ENCODE measurements around the gene TTC14.
"Not testable (repeated sequence)": the region's sequence is repeated elsewhere in the genome, so short reads cannot be mapped to it uniquely, and the experiment has no call there.

Gene TTC14

GRCh38 chr3:180571831-180572598 is 29.9 kb upstream of the TTC14 start:
- TF ChIP-seq MYC (IDR thresholded peaks at IDR 0.05; ENCODE audit: low read depth, low read length) (no peak), MAX (IDR thresholded peaks at IDR 0.05; ENCODE audit: low read depth, low read length) (no peak), POLR2A (IDR thresholded peaks at IDR 0.05; ENCODE audit: extremely low read depth, insufficient read length) (no peak), CTCF (IDR thresholded peaks at IDR 0.05; ENCODE audit: low read depth, low read length) (no peak)
- no peak overlapping the region for H3K4me3 ChIP-seq (ENCODE audit: low read depth, low read length)
- no peak for DNase-seq (ENCODE audit: low read depth)

- no peak overlapping the region for H3K4me3 ChIP-seq (ENCODE audit: low read depth, low read length)
- no peak for TF ChIP-seq CTCF (IDR thresholded peaks at IDR 0.05; ENCODE audit: low read depth, low read length)
- no peak for TF ChIP-seq MAX (IDR thresholded peaks at IDR 0.05; ENCODE audit: low read depth, low read length)
- TF ChIP-seq POLR2A (IDR thresholded peaks at IDR 0.05; ENCODE audit: extremely low read depth, insufficient read length), result no peak
- no peak for TF ChIP-seq MYC (IDR thresholded peaks at IDR 0.05; ENCODE audit: low read depth, low read length)
- no peak for DNase-seq (ENCODE audit: low read depth)
Measured at GRCh38 chr3:180575571-180575970, 26.4 kb upstream of the TTC14 start.

- DNase-seq (ENCODE audit: low read depth), result no peak
- no peak overlapping the region for H3K4me3 ChIP-seq (ENCODE audit: low read depth, low read length)
- TF ChIP-seq MYC (IDR thresholded peaks at IDR 0.05; ENCODE audit: low read depth, low read length) (no peak), POLR2A (IDR thresholded peaks at IDR 0.05; ENCODE audit: extremely low read depth, insufficient read length) (no peak), MAX (IDR thresholded peaks at IDR 0.05; ENCODE audit: low read depth, low read length) (no peak), CTCF (IDR thresholded peaks at IDR 0.05; ENCODE audit: low read depth, low read length) (no peak)
Measured at GRCh38 chr3:180580934-180581333, 21.0 kb upstream of the TTC14 start.

GRCh38 chr3:180590396-180590795 is 11.6 kb upstream of the TTC14 start:
- no peak overlapping the region for H3K4me3 ChIP-seq (ENCODE audit: low read depth, low read length)
- no peak for TF ChIP-seq POLR2A (IDR thresholded peaks at IDR 0.05; ENCODE audit: extremely low read depth, insufficient read length)
- no peak for TF ChIP-seq CTCF (IDR thresholded peaks at IDR 0.05; ENCODE audit: low read depth, low read length)
- TF ChIP-seq MYC (IDR thresholded peaks at IDR 0.05; ENCODE audit: low read depth, low read length), result no peak
- no peak for TF ChIP-seq MAX (IDR thresholded peaks at IDR 0.05; ENCODE audit: low read depth, low read length)
- no peak for DNase-seq (ENCODE audit: low read depth)

GRCh38 chr3:180593631-180594030 is 8.3 kb upstream of the TTC14 start:
- H3K4me3 ChIP-seq (ENCODE audit: low read depth, low read length); DNase-seq (ENCODE audit: low read depth): not testable (repeated sequence)

- TF ChIP-seq MAX (IDR thresholded peaks at IDR 0.05; ENCODE audit: low read depth, low read length) (no peak), POLR2A (IDR thresholded peaks at IDR 0.05; ENCODE audit: extremely low read depth, insufficient read length) (no peak), MYC (IDR thresholded peaks at IDR 0.05; ENCODE audit: low read depth, low read length) (no peak), CTCF (IDR thresholded peaks at IDR 0.05; ENCODE audit: low read depth, low read length) (no peak)
- peak; percentile 39 for DNase-seq (ENCODE audit: low read depth)
Measured at GRCh38 chr3:180594631-180595558, 7.1 kb upstream of the TTC14 start.

More at GRCh38 chr3:180594631-180595558, 7.1 kb upstream of the TTC14 start:
- no peak overlapping the region for H3K4me3 ChIP-seq (ENCODE audit: low read depth, low read length)
